Measurements from ENCODE around the gene OPTC. TPM values are rescaled to one million over a fixed set of nuclear protein-coding genes. Genes with fewer than 3 reads are reported as not detected.

The OPTC gene
- total and polyA plus RNA-seq, 8 donors: not detected

DNA sequence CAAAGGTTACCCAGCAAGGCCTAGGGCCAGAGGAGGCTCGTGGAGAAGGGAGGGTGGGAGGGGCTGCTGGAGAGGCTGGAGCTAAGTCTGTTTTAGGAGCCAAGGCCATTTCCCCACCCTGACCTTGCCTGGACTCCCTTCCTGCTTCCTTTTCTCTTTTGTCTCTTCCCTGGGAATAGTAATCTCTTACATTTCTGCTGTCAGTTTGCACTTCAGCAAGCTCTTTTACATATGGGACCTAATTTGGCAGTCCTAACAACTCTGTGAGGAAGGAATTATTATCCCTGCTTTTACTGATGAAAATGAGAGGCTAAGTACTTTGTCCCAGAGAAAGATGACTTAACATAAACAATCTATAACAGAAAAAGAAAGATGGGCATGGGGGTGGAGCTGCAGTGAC lies 13.8 kb downstream of the OPTC start:
- intact Hi-C loops (cut with DNase I; ENCODE audit: low total_unique reads): loop anchor here (5.0 kb wide), 1 partner anchor 195 kb away; no protein-coding TSS in a partner anchor

DNA sequence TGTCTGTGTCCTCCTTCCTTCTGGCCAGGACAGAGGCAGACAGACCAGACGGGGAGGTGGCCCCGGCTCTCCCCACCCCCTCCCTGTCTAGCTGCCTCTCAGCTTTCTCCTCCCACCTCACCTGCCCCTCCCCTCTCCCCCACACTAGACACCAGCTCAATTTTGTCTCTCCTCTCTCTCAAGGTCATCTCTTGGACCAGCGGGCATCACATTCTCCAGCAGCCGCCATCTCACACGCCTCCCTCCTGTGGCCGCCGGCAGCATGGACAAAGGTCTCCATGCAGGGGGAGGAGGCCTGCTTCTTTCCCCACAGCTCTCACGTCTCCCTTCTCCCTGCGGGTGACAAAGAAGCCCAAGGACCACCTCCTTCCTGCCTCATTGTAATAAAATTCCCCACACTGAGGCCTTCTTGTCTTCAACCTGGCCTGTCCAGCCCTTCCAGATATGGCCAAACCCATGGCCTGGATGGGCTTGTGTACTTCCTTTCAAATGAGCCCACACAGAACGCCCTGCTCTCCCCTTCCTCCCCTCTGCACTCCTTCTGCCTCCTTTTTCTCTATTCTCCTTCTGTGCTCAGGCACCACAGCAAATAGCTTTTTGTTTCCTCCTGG lies 14.6 kb downstream of the OPTC start:
- peak overlapping the region in 4 of 5 donors; percentile 15 to 73 (median 62) for H3K27ac ChIP-seq
- DNase-seq: peak in 1 of 2 donors; percentile 67

More for the DNA sequence above, 13.8 kb downstream of the OPTC start:
- Histone ChIP-seq H3K4me3 (no peak overlapping the region), H3K27me3 (no peaks in the 10 kb centered on the region), H3K9me3 (no peaks in the 10 kb centered on the region), H3K4me1 (peaks cover 21 to 51% (median 34%) of the 10 kb centered on the region in 4 donors), H3K27ac (peak overlapping the region in 4 of 5 donors; percentile 36 to 73 (median 62)), H3K36me3 (no peaks in the 10 kb centered on the region)
- peak in 1 of 2 donors; percentile 53 for DNase-seq
- 18 to 33% (median 25%) methylated on average over 1 of the region's 1 CpG for WGBS, 5 donors
- TF ChIP-seq, protein P1, sequence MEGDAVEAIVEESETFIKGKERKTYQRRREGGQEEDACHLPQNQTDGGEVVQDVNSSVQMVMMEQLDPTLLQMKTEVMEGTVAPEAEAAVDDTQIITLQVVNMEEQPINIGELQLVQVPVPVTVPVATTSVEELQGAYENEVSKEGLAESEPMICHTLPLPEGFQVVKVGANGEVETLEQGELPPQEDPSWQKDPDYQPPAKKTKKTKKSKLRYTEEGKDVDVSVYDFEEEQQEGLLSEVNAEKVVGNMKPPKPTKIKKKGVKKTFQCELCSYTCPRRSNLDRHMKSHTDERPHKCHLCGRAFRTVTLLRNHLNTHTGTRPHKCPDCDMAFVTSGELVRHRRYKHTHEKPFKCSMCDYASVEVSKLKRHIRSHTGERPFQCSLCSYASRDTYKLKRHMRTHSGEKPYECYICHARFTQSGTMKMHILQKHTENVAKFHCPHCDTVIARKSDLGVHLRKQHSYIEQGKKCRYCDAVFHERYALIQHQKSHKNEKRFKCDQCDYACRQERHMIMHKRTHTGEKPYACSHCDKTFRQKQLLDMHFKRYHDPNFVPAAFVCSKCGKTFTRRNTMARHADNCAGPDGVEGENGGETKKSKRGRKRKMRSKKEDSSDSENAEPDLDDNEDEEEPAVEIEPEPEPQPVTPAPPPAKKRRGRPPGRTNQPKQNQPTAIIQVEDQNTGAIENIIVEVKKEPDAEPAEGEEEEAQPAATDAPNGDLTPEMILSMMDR (IDR thresholded peaks at IDR 0.05): no peak
- TF ChIP-seq POLR2AphosphoS5 (IDR thresholded peaks at IDR 0.05) (no peak), EP300 (IDR thresholded peaks at IDR 0.05) (no peak), POLR2A (IDR thresholded peaks at IDR 0.05) (no peak)

DNA sequence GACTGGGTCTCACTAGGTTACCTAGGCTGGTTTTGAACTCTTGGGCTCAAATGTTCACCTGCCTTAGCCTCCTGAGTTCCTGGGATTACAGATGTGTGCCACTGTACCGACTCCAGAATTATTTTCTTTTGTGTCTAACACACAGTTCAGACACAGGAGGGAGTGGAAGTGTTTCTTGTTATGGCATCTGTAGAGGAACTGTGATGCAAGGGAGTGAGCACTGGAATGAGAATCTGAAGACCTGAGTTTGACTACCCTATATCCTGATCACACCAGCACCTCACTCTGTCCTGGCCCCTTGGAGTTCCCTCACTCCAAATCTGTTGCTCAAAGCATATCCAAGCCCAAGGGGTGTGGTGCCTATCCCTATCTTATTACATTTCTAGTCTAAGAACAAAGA lies 15.2 kb downstream of the OPTC start:
- no peak for DNase-seq
- 27 to 71% (median 46%) methylated on average over 1 of the region's 1 CpG for WGBS, 5 donors
- H3K27ac ChIP-seq: peak overlapping the region in 4 of 5 donors; percentile 15 to 73 (median 62)

More for the DNA sequence above, 14.6 kb downstream of the OPTC start:
- H3K27me3 ChIP-seq: no peaks in the 10 kb centered on the region
- H3K36me3 ChIP-seq: no peaks in the 10 kb centered on the region
- no peak overlapping the region for H3K4me3 ChIP-seq
- 62 to 78% (median 74%) methylated on average over 10 of the region's 10 CpGs for WGBS, 5 donors
- H3K9me3 ChIP-seq: no peaks in the 10 kb centered on the region
- intact Hi-C loops (cut with DNase I; ENCODE audit: low total_unique reads): loop anchor here (5.0 kb wide), 1 partner anchor 194 kb away; no protein-coding TSS in a partner anchor
- TF ChIP-seq POLR2A (IDR thresholded peaks at IDR 0.05): no peak
- TF ChIP-seq, protein P1 (IDR thresholded peaks at IDR 0.05): no peak
- no peak for TF ChIP-seq EP300 (IDR thresholded peaks at IDR 0.05)
- TF ChIP-seq POLR2AphosphoS5 (IDR thresholded peaks at IDR 0.05): no peak
- H3K4me1 ChIP-seq: peaks cover 29 to 59% (median 43%) of the 10 kb centered on the region in 4 donors

DNA sequence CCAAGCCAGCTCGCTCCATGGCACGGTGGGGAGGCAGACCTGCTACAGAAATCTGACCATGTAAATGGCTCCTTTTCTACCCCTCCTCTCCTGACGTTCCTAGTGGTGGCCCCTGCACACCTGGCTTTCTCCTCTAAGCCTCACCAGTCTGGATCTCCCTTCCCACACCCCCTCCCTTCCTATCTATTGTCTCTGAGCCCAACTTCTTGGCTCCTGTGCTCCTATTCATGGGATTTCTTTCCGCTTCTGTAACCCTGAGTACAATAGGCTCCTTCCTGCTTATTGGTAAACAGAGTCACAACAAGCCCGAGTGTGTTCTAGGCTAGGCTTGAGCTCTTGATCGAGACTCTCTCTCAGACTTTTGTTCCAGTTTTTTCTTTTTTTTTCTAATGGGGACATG lies 17.6 kb downstream of the OPTC start:
- Histone ChIP-seq H3K9me3 (no peaks in the 10 kb centered on the region), H3K27ac (peak overlapping the region in 2 of 5 donors; percentile 73 to 77), H3K4me1 (peaks cover 31 to 62% (median 48%) of the 10 kb centered on the region in 4 donors), H3K27me3 (no peaks in the 10 kb centered on the region), H3K36me3 (no peaks in the 10 kb centered on the region), H3K4me3 (no peak overlapping the region)
- TF ChIP-seq POLR2AphosphoS5 (IDR thresholded peaks at IDR 0.05) (no peak), POLR2A (IDR thresholded peaks at IDR 0.05) (no peak), EP300 (IDR thresholded peaks at IDR 0.05) (no peak)
- TF ChIP-seq, protein P1 (IDR thresholded peaks at IDR 0.05): no peak
- WGBS, 5 donors: 52 to 69% (median 58%) methylated on average over 6 of the region's 6 CpGs
- no peak for DNase-seq
- intact Hi-C loops (cut with DNase I; ENCODE audit: low total_unique reads): no loop called here

More for the DNA sequence above, 15.2 kb downstream of the OPTC start:
- H3K9me3 ChIP-seq: no peaks in the 10 kb centered on the region
- peaks cover 31 to 65% (median 48%) of the 10 kb centered on the region in 4 donors for H3K4me1 ChIP-seq
- H3K36me3 ChIP-seq: no peaks in the 10 kb centered on the region
- no peak overlapping the region for H3K4me3 ChIP-seq
- no peaks in the 10 kb centered on the region for H3K27me3 ChIP-seq
- TF ChIP-seq, protein P1 (IDR thresholded peaks at IDR 0.05): no peak
- no peak for TF ChIP-seq POLR2AphosphoS5 (IDR thresholded peaks at IDR 0.05)
- intact Hi-C loops (cut with DNase I; ENCODE audit: low total_unique reads): loop anchor here (5.0 kb wide), 1 partner anchor 193 kb away; no protein-coding TSS in a partner anchor

Measured in stomach (tissue), 9 donors.